ENCODE data around the gene TBK1. TPM values are rescaled to one million over a fixed set of nuclear protein-coding genes. Genes with fewer than 3 reads are reported as not detected.

Gene TBK1
- total and polyA plus RNA-seq, 2 of the 13 experiments (the other 11 are each of a cell fraction or from before 2014, with no cell fraction given), result 10.3 to 25.2 TPM

DNA sequence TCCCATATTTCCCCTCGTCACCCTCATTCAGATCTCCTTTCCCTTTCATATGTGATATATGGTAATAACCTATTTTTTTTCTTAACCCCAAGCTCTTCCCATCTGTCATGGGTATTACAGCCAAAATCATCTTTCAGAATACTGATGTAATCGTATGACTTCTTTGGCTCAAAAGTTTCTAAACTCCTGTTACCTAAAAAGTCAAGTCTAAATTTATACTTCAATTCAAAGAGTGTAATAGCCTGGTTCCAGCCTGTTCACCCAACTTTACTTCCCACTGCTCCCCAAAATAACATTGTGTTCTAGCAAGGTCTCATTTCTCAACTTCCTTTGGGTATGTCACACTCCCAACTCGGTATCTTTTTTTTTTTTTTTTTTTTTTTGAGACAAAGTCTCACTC is 48.5 kb downstream of the TBK1 start:
- FAIRE-seq (no peak), ATAC-seq (no peak), DNase-seq (ENCODE audit: low spot score) (no peak)
- no peaks in the 10 kb centered on the region for H3K79me2 ChIP-seq (ENCODE audit: insufficient read depth, low read length)
- ChIA-PET CTCF (ENCODE audit: low intra/inter-chr PET ratio, low total read pairs) (no interaction called here), POLR2A (no interaction called here)
- no TSS peak for BruUV-seq (replicated peaks)
- no peak overlapping the region for H2AFZ ChIP-seq (ENCODE audit: low read length)
- no peaks in the 10 kb centered on the region for H3K27me3 ChIP-seq (ENCODE audit: control insufficient read depth in 1 of 2, insufficient read depth in 2 of 2, low read length in 2 of 2)
- intact Hi-C loops (cut with micrococcal nuclease; ENCODE audit: unreplicated experiment), result no loop called here
- in situ Hi-C loops (cut with HindIII; ENCODE audit: extremely low pct_ligation_motif_present, low pct_unique_long_range_greater_than_20kb), result no loop called here
- H3K27ac ChIP-seq (ENCODE audit: extremely low read length, insufficient read depth, low read length), result no peak overlapping the region
- no peaks in the 10 kb centered on the region for H3K4me1 ChIP-seq (ENCODE audit: insufficient read depth, low read length)
- H3K4me2 ChIP-seq (ENCODE audit: low read depth, low read length), result no peak overlapping the region
- H3K4me3 ChIP-seq (replicated peaks in 1 of 3; ENCODE audit: insufficient read depth in 1 of 3, low read depth in 2 of 3, low read length in 3 of 3), result no peak overlapping the region
- peaks cover under 1 to 41% of the 10 kb centered on the region in 2 experiments; a peak in 4 of 5 replicates for H3K36me3 ChIP-seq (replicated peaks in 1 of 2; ENCODE audit: control insufficient read depth in 1 of 2, insufficient read depth in 2 of 2, low read length in 2 of 2)
- no peaks in the 10 kb centered on the region for H3K9me3 ChIP-seq (ENCODE audit: low read length)
- no peaks in the 10 kb centered on the region for H4K20me1 ChIP-seq (ENCODE audit: insufficient read depth, low read length)
- no peak for TF ChIP-seq POLR2A (IDR thresholded peaks at IDR 0.05; ENCODE audit: insufficient read depth in 1 of 2, low read depth in 2 of 2, low read length in 2 of 2)
- no peak for TF ChIP-seq SMC3 (IDR thresholded peaks at IDR 0.05; ENCODE audit: low read length)
- no peak for TF ChIP-seq ZNF446 (CRISPR knock-in tag; IDR thresholded peaks at IDR 0.05)
- no peak for TF ChIP-seq ZNF3 (CRISPR knock-in tag; IDR thresholded peaks at IDR 0.05)
- TF ChIP-seq ATF7 (IDR thresholded peaks at IDR 0.05), result no peak
- TF ChIP-seq ATF7 (CRISPR knock-in tag; IDR thresholded peaks at IDR 0.05), result no peak
- no peak overlapping the region for H3K9ac ChIP-seq (ENCODE audit: insufficient read depth, low read depth, low read length)
- WGBS (ENCODE audit: low lambda C conversion rate), result 90% methylated on average over 3 of the region's 3 CpGs

- no peaks in the 10 kb centered on the region for H3K79me2 ChIP-seq (ENCODE audit: insufficient read depth, low read length)
- POLR2A ChIA-PET, result no interaction called here
- ATAC-seq (no peak), FAIRE-seq (no peak), DNase-seq (ENCODE audit: low spot score) (no peak)
- no peak overlapping the region for H3K27ac ChIP-seq (ENCODE audit: extremely low read length, insufficient read depth, low read length)
- CTCF ChIA-PET (ENCODE audit: low intra/inter-chr PET ratio, low total read pairs), result no interaction called here
- intact Hi-C loops (cut with micrococcal nuclease; ENCODE audit: unreplicated experiment) (no loop called here), in situ Hi-C loops (cut with HindIII; ENCODE audit: extremely low pct_ligation_motif_present, low pct_unique_long_range_greater_than_20kb) (no loop called here)
- BruUV-seq (replicated peaks), result no TSS peak
- no peak overlapping the region for H3K9ac ChIP-seq (ENCODE audit: insufficient read depth, low read depth, low read length)
- H3K36me3 ChIP-seq (replicated peaks in 1 of 2; ENCODE audit: control insufficient read depth in 1 of 2, insufficient read depth in 2 of 2, low read length in 2 of 2), result peaks cover 0 to 34% of the 10 kb centered on the region in 2 experiments; a peak in 4 of 5 replicates
- no peaks in the 10 kb centered on the region for H4K20me1 ChIP-seq (ENCODE audit: insufficient read depth, low read length)
- H3K4me2 ChIP-seq (ENCODE audit: low read depth, low read length), result no peak overlapping the region
- no peak overlapping the region for H2AFZ ChIP-seq (ENCODE audit: low read length)
- H3K9me3 ChIP-seq (ENCODE audit: low read length), result no peaks in the 10 kb centered on the region
- no peak overlapping the region for H3K4me3 ChIP-seq (replicated peaks in 1 of 3; ENCODE audit: insufficient read depth in 1 of 3, low read depth in 2 of 3, low read length in 3 of 3)
- WGBS (ENCODE audit: low lambda C conversion rate), result 94% methylated on average over 7 of the region's 7 CpGs
- no peaks in the 10 kb centered on the region for H3K27me3 ChIP-seq (ENCODE audit: control insufficient read depth in 1 of 2, insufficient read depth in 2 of 2, low read length in 2 of 2)
- H3K4me1 ChIP-seq (ENCODE audit: insufficient read depth, low read length), result no peaks in the 10 kb centered on the region
- TF ChIP-seq DMTF1 (CRISPR knock-in tag; IDR thresholded peaks at IDR 0.05) (no peak), NR2F2 (IDR thresholded peaks at IDR 0.05; ENCODE audit: borderline replicate concordance, low read depth) (no peak), ZNF761 (CRISPR knock-in tag; conservative IDR thresholded peaks at IDR 0.05) (no peak), ATM (IDR thresholded peaks at IDR 0.05; ENCODE audit: borderline replicate concordance) (no peak), ZNF768 (CRISPR knock-in tag; IDR thresholded peaks at IDR 0.05) (no peak), KMT2A (CRISPR knock-in tag; IDR thresholded peaks at IDR 0.05) (no peak), ZNF747 (CRISPR knock-in tag; IDR thresholded peaks at IDR 0.05; ENCODE audit: borderline replicate concordance) (no peak), ZFP62 (CRISPR knock-in tag; IDR thresholded peaks at IDR 0.05) (no peak), ZNF34 (CRISPR knock-in tag; IDR thresholded peaks at IDR 0.05; ENCODE audit: borderline replicate concordance) (no peak), NFRKB (IDR thresholded peaks at IDR 0.05) (no peak), GZF1 (CRISPR knock-in tag; IDR thresholded peaks at IDR 0.05) (no peak), PAX8 (CRISPR knock-in tag; IDR thresholded peaks at IDR 0.05; ENCODE audit: borderline replicate concordance) (no peak)
- TF ChIP-seq, protein P1, sequence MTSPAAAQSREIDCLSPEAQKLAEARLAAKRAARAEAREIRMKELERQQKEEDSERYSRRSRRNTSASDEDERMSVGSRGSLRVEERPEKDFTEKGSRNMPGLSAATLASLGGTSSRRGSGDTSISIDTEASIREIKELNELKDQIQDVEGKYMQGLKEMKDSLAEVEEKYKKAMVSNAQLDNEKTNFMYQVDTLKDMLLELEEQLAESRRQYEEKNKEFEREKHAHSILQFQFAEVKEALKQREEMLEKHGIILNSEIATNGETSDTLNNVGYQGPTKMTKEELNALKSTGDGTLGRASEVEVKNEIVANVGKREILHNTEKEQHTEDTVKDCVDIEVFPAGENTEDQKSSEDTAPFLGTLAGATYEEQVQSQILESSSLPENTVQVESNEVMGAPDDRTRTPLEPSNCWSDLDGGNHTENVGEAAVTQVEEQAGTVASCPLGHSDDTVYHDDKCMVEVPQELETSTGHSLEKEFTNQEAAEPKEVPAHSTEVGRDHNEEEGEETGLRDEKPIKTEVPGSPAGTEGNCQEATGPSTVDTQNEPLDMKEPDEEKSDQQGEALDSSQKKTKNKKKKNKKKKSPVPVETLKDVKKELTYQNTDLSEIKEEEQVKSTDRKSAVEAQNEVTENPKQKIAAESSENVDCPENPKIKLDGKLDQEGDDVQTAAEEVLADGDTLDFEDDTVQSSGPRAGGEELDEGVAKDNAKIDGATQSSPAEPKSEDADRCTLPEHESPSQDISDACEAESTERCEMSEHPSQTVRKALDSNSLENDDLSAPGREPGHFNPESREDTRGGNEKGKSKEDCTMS (CRISPR knock-in tag; conservative IDR thresholded peaks at IDR 0.05), result no peak
These were observed 49.6 kb downstream of the TBK1 start for GRCh38 chr12:64501486-64501885.
